ENCODE measurements around the gene TEX29. TPM values are rescaled to one million over a fixed set of nuclear protein-coding genes. Genes with fewer than 3 reads are reported as not detected.
A peak's percentile ranks its signal among the peaks of the same experiment; 100 is the strongest.

TEX29 gene
- total RNA-seq, 8 experiments from 2014 or later = 0.42 to 1.00 TPM; not detected in 6

DNA sequence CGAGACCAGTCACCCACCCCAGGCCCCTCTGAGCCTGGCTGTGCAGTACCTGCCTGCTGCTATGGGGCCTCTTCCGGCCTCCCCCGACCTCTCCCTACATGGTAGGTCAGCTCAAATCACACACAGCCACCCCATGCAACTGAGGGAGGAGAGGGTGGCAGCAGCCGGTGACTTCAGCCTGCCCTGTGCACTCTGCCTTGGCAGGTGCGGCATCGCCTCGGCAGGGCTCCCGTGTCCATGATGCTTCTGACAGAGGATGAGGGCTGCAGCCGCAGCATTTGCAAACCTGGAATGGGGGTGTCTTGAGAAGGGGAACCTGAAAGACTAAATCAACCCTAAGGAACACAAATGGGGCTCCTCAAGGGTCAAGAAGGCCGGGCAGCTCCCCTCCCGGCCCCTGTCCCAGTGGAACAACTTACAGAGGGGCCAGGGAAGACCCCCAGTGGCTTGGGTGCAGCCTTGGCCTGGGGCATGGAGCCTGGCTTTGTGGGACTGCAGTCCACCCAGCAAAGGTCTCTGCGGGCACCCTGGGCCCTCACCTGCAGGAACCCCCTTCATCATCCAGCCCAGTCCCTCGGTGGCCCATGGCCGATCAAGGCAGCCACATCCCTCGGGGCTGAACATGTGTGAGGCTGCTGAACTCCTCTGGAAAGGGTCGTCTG, 6.7 kb downstream of the TEX29 start:
- WGBS, 10 experiments = 51 to 83% (median 70%) methylated on average over 3 to 12 of the region's 16 CpGs; no CpG with 5 or more reads in 6 of the 10 experiments
- ATAC-seq (replicated peaks in 6 of 8) = no peak
- no peak overlapping the region for H3K4me3 ChIP-seq
- in situ Hi-C loops (cut with MboI; ENCODE audit: low pct_unique_long_range_greater_than_20kb in 2 of 9, low sequenced_read_pairs in 9 of 9, unreplicated experiment in 9 of 9) = no loop called here
- no peaks in the 10 kb centered on the region for H3K4me1 ChIP-seq (replicated peaks in 1 of 2)
- H3K27ac ChIP-seq = no peak overlapping the region

DNA sequence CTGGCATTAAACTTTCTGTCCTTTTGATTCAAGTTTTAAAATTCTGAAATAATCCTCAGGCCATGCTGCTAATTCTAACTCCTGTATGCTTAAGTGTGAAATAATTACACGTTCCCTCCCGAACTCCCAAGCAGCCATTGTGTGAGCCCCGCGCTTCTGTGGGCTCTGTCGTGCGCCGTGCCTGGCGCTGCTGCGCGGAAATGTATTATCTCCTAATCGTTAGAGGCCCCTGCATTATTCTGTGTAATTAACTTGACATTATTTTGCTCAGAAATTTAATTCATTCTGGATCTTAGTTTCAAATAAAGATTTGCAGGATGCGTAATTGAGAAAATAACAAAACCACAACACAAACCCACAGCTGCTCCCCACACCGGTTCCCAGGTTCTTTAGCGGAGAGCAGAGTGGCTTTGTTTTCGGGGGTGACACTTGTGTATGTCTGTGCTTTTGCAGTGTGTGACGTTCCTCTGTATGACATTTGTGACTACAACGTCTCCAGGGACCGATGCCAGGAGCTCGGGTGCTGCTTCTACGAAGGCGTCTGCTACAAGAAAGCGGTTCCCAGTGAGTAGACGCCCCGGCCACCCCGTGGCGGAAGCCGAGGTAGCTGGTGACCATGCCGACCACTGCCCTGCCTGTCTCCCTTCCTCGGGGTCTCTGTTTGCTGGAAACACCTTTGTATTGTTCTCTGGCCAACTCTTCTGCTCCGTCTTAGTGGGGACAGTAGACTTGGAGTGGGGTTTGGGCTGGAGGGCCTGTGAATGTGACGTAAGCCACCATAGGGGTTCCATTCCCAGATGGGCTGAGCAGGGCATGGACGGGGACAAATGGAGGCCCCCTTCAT, 7.5 kb downstream of the TEX29 start:
- ATAC-seq (replicated peaks in 6 of 8) = no peak
- 17 to 96% (median 81%) methylated on average over 1 to 24 of the region's 32 CpGs for WGBS, 10 experiments
- Histone ChIP-seq H3K27ac (no peak overlapping the region), H3K4me1 (replicated peaks in 1 of 2) (no peaks in the 10 kb centered on the region), H3K4me3 (no peak overlapping the region)
- in situ Hi-C loops (cut with MboI; ENCODE audit: low pct_unique_long_range_greater_than_20kb in 2 of 9, low sequenced_read_pairs in 9 of 9, unreplicated experiment in 9 of 9) = no loop called here

DNA sequence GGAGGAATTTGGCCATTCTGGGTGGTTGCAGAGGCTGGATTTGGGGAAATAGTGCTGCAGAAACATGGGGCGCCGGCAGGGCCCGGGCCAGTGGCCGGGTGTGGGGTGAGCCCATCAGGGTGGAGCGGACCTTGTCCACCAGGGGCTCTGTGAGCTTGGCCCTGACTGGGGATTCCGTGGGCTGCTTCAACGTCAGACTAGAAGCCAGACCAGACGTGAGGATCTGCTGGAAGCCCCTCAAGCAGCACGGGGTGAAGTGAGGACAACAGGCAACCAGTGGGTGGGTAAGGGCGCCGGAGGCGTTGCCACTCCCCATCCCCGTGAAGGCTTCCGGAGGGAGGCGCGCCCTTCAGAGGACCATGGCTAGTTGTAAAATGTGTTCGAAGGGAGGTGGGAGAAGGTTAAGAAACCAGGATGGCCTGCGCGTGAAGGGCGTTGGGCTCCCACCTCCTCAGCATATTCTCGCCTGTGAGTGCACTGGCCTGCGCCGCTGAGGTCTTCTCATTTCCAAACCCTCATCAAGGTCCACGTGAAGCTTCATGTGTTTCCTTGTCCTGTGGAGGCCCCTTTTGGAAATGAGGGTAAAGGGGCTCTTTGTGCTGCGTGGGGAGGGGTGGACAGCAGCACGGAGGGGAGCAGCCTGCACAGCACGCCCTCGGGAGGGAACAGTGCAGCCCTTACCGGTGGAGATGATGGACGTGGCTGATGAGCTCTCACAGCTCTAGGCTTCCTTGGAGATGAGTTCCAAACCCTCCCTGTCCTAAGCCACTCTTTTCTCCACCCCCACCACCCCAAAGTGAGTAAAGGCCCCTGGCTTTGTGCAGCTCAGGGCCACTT, 8.3 kb downstream of the TEX29 start:
- Histone ChIP-seq H3K4me1 (replicated peaks in 1 of 2) (no peaks in the 10 kb centered on the region), H3K27ac (no peak overlapping the region), H3K4me3 (no peak overlapping the region)
- in situ Hi-C loops (cut with MboI; ENCODE audit: low pct_unique_long_range_greater_than_20kb in 2 of 9, low sequenced_read_pairs in 9 of 9, unreplicated experiment in 9 of 9) = no loop called here
- no peak for ATAC-seq (replicated peaks in 6 of 8)
- 76 to 95% (median 82%) methylated on average over 2 to 12 of the region's 30 CpGs; no CpG with 5 or more reads in 3 of the 10 experiments for WGBS, 10 experiments

DNA sequence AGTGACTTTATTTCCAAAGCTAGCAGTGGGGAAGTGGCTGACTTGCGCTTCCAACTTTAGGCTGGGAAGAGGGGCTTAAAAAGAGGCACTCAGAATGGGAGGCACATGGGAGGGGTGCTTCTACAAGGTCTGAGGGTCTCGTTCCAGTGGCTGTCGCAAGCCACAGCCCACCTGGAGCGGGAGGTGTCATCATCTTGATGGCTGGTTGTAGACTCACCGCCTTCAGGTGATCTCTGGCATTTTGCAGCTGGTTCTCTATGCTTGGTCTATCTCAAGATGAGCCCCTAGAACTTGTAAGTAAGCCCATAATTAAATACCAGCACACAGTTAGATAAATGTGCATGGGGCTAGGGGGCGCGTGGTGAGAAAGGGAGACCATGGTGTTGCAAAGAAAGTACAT, 9.2 kb downstream of the TEX29 start:
- 55 to 100% (median 88%) methylated on average over 2 to 5 of the region's 7 CpGs; no CpG with 5 or more reads in 2 of the 10 experiments for WGBS, 10 experiments
- in situ Hi-C loops (cut with MboI; ENCODE audit: low pct_unique_long_range_greater_than_20kb in 2 of 9, low sequenced_read_pairs in 9 of 9, unreplicated experiment in 9 of 9) = no loop called here

DNA sequence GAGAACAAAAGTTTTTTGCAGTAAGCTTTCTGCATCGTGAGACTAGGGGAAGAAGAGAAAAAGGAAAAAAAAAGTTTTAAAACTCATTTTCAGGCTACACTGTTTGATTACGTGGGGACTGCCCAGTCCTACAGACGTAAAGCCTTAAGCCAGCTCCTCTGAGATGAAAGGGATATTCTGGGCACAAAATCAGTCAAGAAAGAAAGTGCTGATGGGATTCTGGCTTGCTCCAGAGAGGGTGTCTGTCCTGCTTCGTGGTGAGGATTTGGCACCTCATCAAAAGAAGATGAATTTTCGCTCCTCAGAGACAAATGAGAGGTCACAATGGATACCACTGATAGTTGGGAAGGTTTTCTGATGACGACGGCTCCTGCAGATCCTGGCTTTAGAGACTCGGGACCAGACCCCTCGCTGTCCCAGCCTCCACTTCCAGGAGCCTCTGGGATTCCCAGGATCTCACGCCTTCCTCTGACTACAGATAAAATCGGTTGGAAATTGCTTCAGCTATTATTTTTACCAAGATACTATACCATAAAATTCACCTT, 9.7 kb downstream of the TEX29 start:
- ATAC-seq (replicated peaks in 6 of 8) = no peak
- in situ Hi-C loops (cut with MboI; ENCODE audit: low pct_unique_long_range_greater_than_20kb in 2 of 9, low sequenced_read_pairs in 9 of 9, unreplicated experiment in 9 of 9) = no loop called here
- 22 to 87% (median 64%) methylated on average over 1 to 11 of the region's 11 CpGs for WGBS, 10 experiments
- Histone ChIP-seq H3K4me3 (no peak overlapping the region), H3K4me1 (replicated peaks in 1 of 2) (no peaks in the 10 kb centered on the region), H3K27ac (no peak overlapping the region)

More for the DNA sequence above, 9.2 kb downstream of the TEX29 start:
- no peak overlapping the region for H3K27ac ChIP-seq
- no peaks in the 10 kb centered on the region for H3K4me1 ChIP-seq (replicated peaks in 1 of 2)
- no peak overlapping the region for H3K4me3 ChIP-seq
- ATAC-seq (replicated peaks in 6 of 8) = no peak

DNA sequence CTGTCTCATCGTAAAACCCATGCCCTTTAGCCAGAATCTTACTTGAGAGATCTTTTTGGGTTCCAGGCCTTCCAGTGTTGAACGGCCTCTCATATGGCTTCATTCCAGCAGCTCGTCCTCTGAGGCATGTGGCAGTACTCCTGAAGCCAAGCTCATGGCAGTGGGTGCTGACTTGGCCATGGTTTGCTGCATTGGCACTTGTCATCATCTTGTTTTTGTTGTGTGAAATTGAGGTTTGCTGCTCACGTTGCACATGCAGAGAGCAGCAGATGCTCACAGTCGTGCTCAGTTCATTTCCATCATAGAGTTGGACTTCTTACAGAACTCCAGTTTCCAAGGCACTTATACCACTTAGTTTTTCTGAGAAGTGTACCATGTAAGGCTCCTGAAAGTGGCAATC, 14.9 kb downstream of the TEX29 start:
- H3K27ac ChIP-seq = no peak overlapping the region
- WGBS, 10 experiments = 44 to 100% (median 71%) methylated on average over 1 to 4 of the region's 5 CpGs; no CpG with 5 or more reads in 4 of the 10 experiments
- no peaks in the 10 kb centered on the region for H3K4me1 ChIP-seq (replicated peaks in 1 of 2)
- no peak overlapping the region for H3K4me3 ChIP-seq
- no peak for ATAC-seq (replicated peaks in 6 of 8)
- in situ Hi-C loops (cut with MboI; ENCODE audit: low pct_unique_long_range_greater_than_20kb in 2 of 9, low sequenced_read_pairs in 9 of 9, unreplicated experiment in 9 of 9) = no loop called here

DNA sequence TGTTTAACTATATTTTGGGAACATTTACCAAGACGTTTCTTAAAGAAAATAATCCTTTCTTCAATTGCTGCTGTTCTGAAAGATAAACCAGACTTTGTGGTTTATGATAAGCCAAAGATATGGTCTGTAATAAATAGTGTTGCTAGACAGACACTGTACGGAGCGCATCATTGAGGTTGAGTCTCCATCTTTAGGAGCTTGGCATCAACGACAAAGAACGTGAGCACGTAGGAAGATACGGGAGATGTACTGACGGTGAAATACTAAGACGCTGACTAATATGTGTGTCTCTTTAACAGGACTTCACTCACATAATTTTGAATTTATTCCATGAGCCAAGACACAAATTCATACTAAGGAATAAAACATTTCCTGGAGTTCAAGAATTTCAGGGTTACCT, 16.2 kb downstream of the TEX29 start:
- no peaks in the 10 kb centered on the region for H3K4me1 ChIP-seq (replicated peaks in 1 of 2)
- 26 to 94% (median 83%) methylated on average over 1 to 9 of the region's 9 CpGs; no CpG with 5 or more reads in 1 of the 10 experiments for WGBS, 10 experiments
- H3K27ac ChIP-seq = no peak overlapping the region
- in situ Hi-C loops (cut with MboI; ENCODE audit: low pct_unique_long_range_greater_than_20kb in 2 of 9, low sequenced_read_pairs in 9 of 9, unreplicated experiment in 9 of 9) = no loop called here
- H3K4me3 ChIP-seq = no peak overlapping the region
- peak in 1 of 8 experiments; percentile 13 for ATAC-seq (replicated peaks in 6 of 8)

DNA sequence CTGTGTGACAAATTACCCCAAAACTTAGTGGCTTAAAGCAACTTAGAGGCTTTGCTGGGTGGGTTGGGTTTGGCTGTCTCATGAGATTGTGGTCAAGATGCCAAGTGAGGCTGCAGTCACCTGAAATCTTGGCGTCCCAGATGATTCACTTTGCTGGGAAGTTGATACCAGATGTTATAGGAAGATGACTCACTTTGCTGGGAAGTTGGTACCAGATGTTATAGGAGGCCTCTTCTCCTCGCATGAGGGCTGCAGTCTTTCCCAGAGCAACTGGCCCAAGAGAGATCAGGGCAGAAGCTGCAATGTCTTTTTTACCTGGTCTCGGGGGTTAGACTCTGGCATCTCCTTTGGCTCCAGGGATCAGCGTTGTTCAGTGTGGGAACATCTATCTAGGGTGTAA, 16.8 kb downstream of the TEX29 start:
- in situ Hi-C loops (cut with MboI; ENCODE audit: low pct_unique_long_range_greater_than_20kb in 2 of 9, low sequenced_read_pairs in 9 of 9, unreplicated experiment in 9 of 9) = no loop called here
- Histone ChIP-seq H3K4me1 (replicated peaks in 1 of 2) (no peaks in the 10 kb centered on the region), H3K27ac (no peak overlapping the region), H3K4me3 (no peak overlapping the region)
- ATAC-seq (replicated peaks in 6 of 8) = peak in 3 of 8 experiments; percentile 18 to 98 (median 98)
- WGBS, 10 experiments = 0 to 100% (median 73%) methylated on average over 1 to 4 of the region's 4 CpGs; no CpG with 5 or more reads in 3 of the 10 experiments

DNA sequence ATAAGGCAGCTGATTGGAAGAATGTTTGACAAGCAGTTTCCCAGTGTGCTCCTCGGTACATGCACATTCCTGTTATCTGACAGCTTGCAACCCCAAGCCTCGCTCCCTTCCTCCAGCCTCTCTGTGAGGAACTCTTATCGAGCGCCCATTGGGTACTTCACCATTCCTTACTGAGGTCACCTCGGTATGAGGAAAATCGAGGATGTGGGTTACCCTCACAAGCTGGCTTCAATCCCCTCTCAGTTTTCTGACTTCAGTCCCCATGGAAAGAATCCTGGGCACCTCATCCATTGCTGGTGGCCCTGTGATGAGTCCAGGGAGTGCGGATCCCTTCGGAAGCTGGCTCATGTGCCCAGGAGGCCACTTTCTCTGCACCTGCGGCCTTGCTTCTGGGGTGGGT, 17.3 kb downstream of the TEX29 start:
- WGBS, 10 experiments = 0 to 100% (median 83%) methylated on average over 1 to 5 of the region's 9 CpGs; no CpG with 5 or more reads in 2 of the 10 experiments
- ATAC-seq (replicated peaks in 6 of 8) = peak in 1 of 8 experiments; percentile 21
- in situ Hi-C loops (cut with MboI; ENCODE audit: low pct_unique_long_range_greater_than_20kb in 2 of 9, low sequenced_read_pairs in 9 of 9, unreplicated experiment in 9 of 9) = no loop called here
- Histone ChIP-seq H3K4me3 (no peak overlapping the region), H3K4me1 (replicated peaks in 1 of 2) (no peaks in the 10 kb centered on the region), H3K27ac (no peak overlapping the region)

DNA sequence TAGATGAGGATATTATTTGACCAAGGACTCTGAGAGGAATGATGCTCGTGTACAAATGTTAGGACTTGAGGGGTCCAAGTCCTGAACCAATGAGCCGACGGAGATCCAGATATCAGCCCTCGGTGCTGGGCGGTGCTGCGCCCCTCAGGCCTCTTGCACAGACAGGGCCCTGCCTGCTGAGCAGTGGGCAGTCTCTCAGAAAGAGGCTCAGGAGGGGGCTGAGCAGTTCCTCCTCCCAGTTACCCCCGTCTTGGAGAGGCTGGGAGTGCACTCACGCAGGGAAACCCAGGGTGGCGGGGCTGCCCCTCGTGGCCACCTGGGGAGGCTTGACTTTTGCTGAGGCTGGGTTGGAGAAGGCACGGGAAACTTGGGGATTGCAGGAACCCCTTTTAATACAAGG, 18.4 kb downstream of the TEX29 start:
- no peak overlapping the region for H3K27ac ChIP-seq
- ATAC-seq (replicated peaks in 6 of 8) = no peak
- in situ Hi-C loops (cut with MboI; ENCODE audit: low pct_unique_long_range_greater_than_20kb in 2 of 9, low sequenced_read_pairs in 9 of 9, unreplicated experiment in 9 of 9) = no loop called here
- 40 to 85% (median 74%) methylated on average over 1 to 8 of the region's 11 CpGs; no CpG with 5 or more reads in 2 of the 10 experiments for WGBS, 10 experiments
- no peak overlapping the region for H3K4me3 ChIP-seq
- no peaks in the 10 kb centered on the region for H3K4me1 ChIP-seq (replicated peaks in 1 of 2)

DNA sequence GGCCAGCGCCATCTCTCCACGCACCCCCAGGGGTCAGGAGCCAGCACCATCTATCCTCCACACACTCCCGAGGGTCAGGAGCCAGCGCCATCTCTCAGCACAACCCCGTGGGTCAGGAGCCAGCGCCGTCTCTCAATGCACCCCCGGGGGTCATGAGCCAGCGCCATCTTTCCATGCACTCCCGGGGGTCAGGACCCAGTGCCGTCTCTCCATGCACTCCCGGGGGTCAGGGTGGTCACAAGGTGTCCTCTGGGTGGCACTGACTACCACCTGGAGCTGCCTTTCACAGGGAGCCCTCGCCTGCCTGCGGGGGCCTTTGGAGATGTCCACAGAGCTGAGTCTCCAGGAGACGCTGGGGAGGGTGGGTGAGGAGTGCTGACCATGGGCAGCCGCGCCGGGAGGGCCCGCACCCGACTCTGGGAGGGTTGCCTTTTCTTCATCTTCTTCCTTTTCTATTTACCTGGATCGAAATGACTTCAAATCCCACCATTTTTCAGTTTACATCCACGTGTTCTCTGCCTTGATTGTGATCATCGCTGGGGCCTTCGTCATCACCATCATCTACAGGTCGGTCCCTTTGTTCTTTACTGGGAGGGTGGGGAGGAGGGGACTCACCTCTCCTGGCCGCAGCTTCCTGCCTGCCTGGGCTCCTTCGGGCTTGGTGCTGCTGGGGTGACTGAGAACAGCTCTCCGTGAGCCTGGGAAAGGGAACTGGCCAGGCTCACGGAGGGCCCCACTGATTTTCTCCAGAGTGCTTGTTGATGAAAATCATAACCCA, 19.1 kb downstream of the TEX29 start:
- Histone ChIP-seq H3K27ac (no peak overlapping the region), H3K4me1 (replicated peaks in 1 of 2) (no peaks in the 10 kb centered on the region), H3K4me3 (no peak overlapping the region)
- ATAC-seq (replicated peaks in 6 of 8) = no peak
- 53 to 100% (median 89%) methylated on average over 1 to 16 of the region's 29 CpGs; no CpG with 5 or more reads in 3 of the 10 experiments for WGBS, 10 experiments
- in situ Hi-C loops (cut with MboI; ENCODE audit: low pct_unique_long_range_greater_than_20kb in 2 of 9, low sequenced_read_pairs in 9 of 9, unreplicated experiment in 9 of 9) = no loop called here

DNA sequence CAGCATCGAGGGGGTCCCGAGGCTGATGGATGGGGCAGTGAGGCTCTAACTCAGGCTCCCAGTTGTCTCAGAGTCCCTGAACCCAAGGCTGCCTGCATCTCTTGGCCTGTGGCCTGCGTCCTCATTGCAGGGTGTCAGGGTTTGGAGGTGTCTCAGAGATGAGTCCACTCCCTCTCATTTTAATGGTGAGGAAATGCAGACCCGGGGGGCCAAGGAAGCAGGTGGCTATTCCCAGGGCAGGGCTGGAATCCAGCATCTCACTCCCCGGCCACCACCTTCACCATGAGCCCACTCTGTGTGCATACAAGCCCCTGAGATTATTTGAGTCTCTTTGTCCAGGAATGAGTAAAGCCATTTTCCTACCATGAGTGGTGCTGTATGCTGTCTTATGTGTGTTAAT, 21.4 kb downstream of the TEX29 start:
- no peak overlapping the region for H3K27ac ChIP-seq
- in situ Hi-C loops (cut with MboI; ENCODE audit: low pct_unique_long_range_greater_than_20kb in 2 of 9, low sequenced_read_pairs in 9 of 9, unreplicated experiment in 9 of 9) = no loop called here
- WGBS, 10 experiments = 20 to 82% (median 80%) methylated on average over 1 to 2 of the region's 5 CpGs; no CpG with 5 or more reads in 6 of the 10 experiments
- no peak for ATAC-seq (replicated peaks in 6 of 8)
- H3K4me3 ChIP-seq = no peak overlapping the region
- no peaks in the 10 kb centered on the region for H3K4me1 ChIP-seq (replicated peaks in 1 of 2)
